ENCODE measurements around the gene ANXA8L1.
"Not testable (repeated sequence)": the region's sequence is repeated elsewhere in the genome, so short reads cannot be mapped to it uniquely, and the experiment has no call there.

ANXA8L1 gene

GRCh38 chr10:46368956-46369355 is 6.6 kb upstream of the ANXA8L1 start:
- POLR2A ChIA-PET (ENCODE audit: low non-redundant PET); CTCF ChIA-PET; DNase-seq (ENCODE audit: low spot score); H3K27ac ChIP-seq: not testable (repeated sequence)

DNA sequence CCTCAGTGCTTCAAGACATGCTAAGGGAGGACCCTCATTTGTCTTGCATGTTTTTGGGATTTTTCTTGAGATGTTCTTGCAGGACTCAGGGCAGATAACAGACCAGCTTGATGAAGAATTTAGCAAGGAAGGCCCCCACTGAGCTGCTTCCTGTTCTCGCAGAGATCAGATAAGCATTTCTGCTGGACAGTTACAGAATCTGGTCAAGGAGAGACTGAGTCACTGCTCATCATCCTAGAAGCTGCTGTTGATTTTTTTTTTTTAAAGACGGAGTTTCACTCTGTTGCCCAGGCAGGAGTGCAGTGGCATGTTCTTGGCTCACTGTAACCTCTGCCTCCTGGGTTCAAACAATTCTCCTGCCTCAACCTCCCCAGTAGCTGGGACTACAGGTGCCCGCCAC is 1.2 kb upstream of the ANXA8L1 start:
- peak overlapping the region; percentile 83 for H3K27ac ChIP-seq

DNA sequence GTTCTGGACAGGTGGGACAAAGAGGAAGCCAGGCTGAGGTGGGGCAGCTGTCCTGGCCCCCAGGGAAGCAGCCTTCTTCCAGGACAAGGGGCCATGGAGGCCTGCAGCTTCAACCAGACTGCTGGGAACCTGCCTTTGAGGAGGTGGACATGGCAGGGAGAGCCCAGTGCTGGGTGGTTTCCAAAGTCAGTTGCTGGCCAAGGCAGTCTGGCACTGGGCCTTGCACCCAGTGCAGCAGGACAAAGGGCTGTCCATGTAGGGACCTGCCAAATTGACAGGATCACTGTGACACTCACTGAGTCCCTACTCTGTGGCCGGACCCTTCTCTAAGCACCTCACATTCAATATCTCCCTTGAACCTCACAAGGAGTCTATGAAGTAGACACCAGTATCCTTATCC is 1.4 kb downstream of the ANXA8L1 start:
- H3K27ac ChIP-seq; POLR2A ChIA-PET (ENCODE audit: low non-redundant PET); CTCF ChIA-PET; DNase-seq (ENCODE audit: low spot score): not testable (repeated sequence)

More for the DNA sequence above, 1.2 kb upstream of the ANXA8L1 start:
- DNase-seq (ENCODE audit: low spot score); POLR2A ChIA-PET (ENCODE audit: low non-redundant PET); CTCF ChIA-PET: not testable (repeated sequence)

- CTCF ChIA-PET; DNase-seq (ENCODE audit: low spot score); POLR2A ChIA-PET (ENCODE audit: low non-redundant PET): not testable (repeated sequence)
- peak overlapping the region; percentile 39; the same call in 1 of the 2 replicates for H3K27ac ChIP-seq
Observed at GRCh38 chr10:46377651-46378050, 2.1 kb downstream of the ANXA8L1 start.

GRCh38 chr10:46378108-46378507 is 2.5 kb downstream of the ANXA8L1 start:
- DNase-seq (ENCODE audit: low spot score); CTCF ChIA-PET; POLR2A ChIA-PET (ENCODE audit: low non-redundant PET): not testable (repeated sequence)
- H3K27ac ChIP-seq: peak overlapping the region; percentile 39; the same call in 1 of the 2 replicates

DNA sequence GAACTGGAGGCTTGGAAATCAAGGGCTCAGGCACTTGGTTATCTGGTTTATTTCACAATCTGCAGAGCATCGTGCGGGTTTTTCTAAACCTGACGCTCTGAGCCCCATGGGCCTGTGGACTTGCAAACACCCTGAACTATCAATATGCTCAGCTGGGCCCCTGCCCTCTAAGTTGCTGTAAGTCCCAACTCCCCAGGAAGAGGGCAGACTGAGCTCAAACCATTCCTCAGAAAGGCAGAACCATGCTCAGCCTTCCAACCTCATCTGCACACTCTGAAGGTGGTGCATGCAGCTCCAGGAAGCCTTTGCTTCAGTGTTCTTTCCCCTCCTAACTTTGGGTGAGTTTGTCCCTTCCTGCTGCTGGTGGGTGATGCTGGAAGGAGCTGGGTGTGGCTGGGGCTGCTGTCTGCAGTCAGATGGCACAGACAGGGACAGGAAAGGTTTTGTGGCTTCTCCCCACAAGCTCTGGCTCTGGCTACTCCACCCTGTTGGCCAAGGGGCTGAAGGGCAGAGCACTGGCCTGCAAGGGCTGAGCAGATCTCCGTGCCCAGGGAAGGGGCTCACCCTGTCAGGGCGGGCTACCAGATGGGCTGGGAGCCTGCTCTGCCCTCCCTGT is 3.8 kb downstream of the ANXA8L1 start:
- H3K27ac ChIP-seq; POLR2A ChIA-PET (ENCODE audit: low non-redundant PET); DNase-seq (ENCODE audit: low spot score); CTCF ChIA-PET: not testable (repeated sequence)

DNA sequence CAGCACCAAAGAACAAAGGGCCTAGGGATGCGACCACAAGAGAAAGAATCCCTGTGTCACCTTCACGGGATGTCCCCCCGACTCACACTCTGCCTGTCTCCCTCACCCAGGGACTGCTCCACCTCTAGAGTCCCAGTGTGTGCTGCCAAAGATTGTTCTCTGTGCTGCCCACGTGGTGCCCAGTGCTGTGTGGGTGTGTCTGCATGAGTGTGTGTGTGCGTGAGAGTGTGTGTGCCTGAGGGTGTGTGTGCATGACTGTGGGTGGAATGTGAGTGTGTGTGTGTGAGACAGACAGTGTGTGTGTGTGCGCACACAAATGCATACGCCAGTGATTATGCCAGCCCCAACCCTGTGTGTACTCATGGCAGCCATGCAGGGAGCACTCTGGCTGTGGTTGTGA is 10.3 kb downstream of the ANXA8L1 start:
- DNase-seq (ENCODE audit: low spot score); POLR2A ChIA-PET (ENCODE audit: low non-redundant PET); H3K27ac ChIP-seq; CTCF ChIA-PET: not testable (repeated sequence)

DNA sequence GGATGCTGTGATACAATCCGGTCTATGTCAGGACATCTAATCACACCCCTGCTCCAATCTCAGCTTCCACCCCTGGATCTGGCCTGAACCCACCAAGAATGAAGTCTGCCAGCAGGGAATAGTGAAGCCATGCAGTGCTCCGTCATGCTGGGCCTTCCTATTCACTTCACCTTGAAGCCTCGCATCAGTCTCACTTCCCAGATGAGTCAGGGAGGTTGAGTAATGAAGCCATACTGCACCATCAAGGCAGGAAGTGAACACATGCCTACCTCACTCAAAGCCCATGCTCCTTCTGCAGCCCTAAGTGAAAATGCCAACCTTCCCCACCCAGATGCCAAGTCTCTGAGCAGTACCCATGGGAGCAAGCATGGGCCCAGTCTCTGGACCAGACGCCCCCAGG is 11.1 kb downstream of the ANXA8L1 start:
- CTCF ChIA-PET; POLR2A ChIA-PET (ENCODE audit: low non-redundant PET); H3K27ac ChIP-seq; DNase-seq (ENCODE audit: low spot score): not testable (repeated sequence)

- H3K27ac ChIP-seq; CTCF ChIA-PET; POLR2A ChIA-PET (ENCODE audit: low non-redundant PET): not testable (repeated sequence)
Observed at GRCh38 chr10:46387309-46387902, 11.8 kb downstream of the ANXA8L1 start.

DNA sequence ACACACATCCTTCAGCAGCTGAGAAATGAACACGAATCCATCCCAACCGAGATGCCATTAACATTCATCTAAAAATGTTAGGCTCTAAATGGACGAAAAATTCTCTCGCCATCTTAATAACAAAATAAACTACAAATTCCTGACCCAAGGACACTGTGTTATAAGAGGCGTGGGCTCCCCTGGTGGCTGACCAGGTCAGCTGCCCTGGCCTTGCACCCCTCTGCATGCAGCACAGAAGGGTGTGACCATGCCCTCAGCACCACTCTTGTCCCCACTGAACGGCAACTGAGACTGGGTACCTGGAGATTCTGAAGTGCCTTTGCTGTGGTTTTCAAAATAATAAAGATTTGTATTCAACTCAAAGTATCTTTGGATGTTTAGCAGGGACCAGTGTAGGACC is 15.8 kb downstream of the ANXA8L1 start:
- CTCF ChIA-PET; DNase-seq (ENCODE audit: low spot score); POLR2A ChIA-PET (ENCODE audit: low non-redundant PET); H3K27ac ChIP-seq: not testable (repeated sequence)

More at GRCh38 chr10:46387309-46387902, 11.8 kb downstream of the ANXA8L1 start:
- not testable (repeated sequence) for DNase-seq (ENCODE audit: low spot score)

DNA sequence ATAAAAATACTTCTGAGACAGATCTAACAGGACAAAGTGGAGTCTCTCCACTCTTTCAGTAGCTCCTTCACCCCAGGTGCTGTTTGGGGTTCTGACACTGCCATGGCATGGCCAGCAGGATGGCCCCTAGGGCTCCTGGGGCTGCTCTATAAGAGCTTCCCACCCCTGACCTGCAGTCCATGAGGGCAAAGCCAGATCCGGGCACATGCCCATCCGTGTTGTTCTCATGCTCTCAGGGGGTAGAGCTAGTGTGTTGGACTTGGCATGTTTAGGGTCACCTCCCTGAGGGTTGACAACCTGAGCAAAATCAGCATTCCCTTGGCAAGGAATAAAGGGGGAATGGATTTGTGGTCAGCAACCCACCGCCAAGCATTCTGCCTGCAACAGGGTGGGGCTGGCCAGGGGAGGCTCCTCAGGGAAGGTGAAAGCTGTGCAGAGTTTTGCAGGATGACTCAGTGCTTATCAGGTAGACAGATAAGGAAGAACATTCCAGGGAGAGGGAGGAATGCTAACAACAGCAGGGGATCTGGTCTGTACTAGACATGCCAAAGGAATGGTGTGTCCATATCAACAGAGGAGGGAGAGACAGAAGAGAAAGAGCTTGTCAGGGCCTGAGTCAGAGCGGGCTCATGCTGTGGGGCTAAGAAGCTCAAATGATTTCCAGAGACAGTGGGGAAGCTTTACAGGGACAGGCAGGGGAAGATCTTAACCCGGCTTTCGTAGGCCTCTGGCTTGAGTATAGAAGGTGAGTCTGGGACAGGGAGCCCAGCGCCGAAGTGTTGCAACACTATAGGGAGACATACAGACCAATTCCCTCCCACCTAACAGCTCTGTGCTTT is 21.1 kb downstream of the ANXA8L1 start:
- CTCF ChIA-PET; POLR2A ChIA-PET (ENCODE audit: low non-redundant PET): not testable (repeated sequence)
- DNase-seq (ENCODE audit: low spot score): peak; percentile 64
- H3K27ac ChIP-seq: peak overlapping the region; percentile 85

GRCh38 chr10:46397767-46398166 is 22.2 kb downstream of the ANXA8L1 start:
- peak overlapping the region; percentile 76 for H3K27ac ChIP-seq
- CTCF ChIA-PET; DNase-seq (ENCODE audit: low spot score); POLR2A ChIA-PET (ENCODE audit: low non-redundant PET): not testable (repeated sequence)

- CTCF ChIA-PET; DNase-seq (ENCODE audit: low spot score); POLR2A ChIA-PET (ENCODE audit: low non-redundant PET): not testable (repeated sequence)
- H3K27ac ChIP-seq: peak overlapping the region; percentile 76
- TF ChIP-seq, protein P1, sequence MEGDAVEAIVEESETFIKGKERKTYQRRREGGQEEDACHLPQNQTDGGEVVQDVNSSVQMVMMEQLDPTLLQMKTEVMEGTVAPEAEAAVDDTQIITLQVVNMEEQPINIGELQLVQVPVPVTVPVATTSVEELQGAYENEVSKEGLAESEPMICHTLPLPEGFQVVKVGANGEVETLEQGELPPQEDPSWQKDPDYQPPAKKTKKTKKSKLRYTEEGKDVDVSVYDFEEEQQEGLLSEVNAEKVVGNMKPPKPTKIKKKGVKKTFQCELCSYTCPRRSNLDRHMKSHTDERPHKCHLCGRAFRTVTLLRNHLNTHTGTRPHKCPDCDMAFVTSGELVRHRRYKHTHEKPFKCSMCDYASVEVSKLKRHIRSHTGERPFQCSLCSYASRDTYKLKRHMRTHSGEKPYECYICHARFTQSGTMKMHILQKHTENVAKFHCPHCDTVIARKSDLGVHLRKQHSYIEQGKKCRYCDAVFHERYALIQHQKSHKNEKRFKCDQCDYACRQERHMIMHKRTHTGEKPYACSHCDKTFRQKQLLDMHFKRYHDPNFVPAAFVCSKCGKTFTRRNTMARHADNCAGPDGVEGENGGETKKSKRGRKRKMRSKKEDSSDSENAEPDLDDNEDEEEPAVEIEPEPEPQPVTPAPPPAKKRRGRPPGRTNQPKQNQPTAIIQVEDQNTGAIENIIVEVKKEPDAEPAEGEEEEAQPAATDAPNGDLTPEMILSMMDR (conservative IDR thresholded peaks at IDR 0.05; ENCODE audit: low read depth): peak; percentile 29; the same call in 1 of the 2 replicates
Observed at GRCh38 chr10:46398212-46398886, 22.8 kb downstream of the ANXA8L1 start.

DNA sequence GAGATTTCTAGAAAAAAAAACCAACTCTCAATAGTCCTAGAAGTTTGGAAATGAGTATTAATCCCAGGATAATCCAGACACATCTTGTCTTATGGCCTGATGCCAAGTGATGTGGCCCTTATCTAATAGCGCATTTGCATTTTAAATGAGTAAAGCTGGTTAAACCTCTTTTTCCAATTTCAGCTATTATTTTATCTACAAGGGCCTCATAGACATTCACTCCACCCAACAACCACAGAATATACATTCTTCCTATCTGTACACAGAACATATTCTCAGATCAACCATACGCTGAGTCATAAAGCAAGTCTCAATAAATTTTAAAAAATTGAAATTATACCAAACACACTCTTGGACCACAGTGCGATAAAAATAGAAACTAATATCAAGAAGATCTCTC is 34.0 kb downstream of the ANXA8L1 start:
- POLR2A ChIA-PET (ENCODE audit: low non-redundant PET); DNase-seq (ENCODE audit: low spot score); H3K27ac ChIP-seq; CTCF ChIA-PET: not testable (repeated sequence)

- DNase-seq (ENCODE audit: low spot score); CTCF ChIA-PET; H3K27ac ChIP-seq; POLR2A ChIA-PET (ENCODE audit: low non-redundant PET): not testable (repeated sequence)
Observed at GRCh38 chr10:46411123-46411522, 35.5 kb downstream of the ANXA8L1 start.

- DNase-seq (ENCODE audit: low spot score); H3K27ac ChIP-seq; POLR2A ChIA-PET (ENCODE audit: low non-redundant PET); CTCF ChIA-PET: not testable (repeated sequence)
Observed at GRCh38 chr10:46412665-46413064, 37.1 kb downstream of the ANXA8L1 start.
